ENCODE data around the gene C18orf63.
"Not testable (repeated sequence)": the region's sequence is repeated elsewhere in the genome, so short reads cannot be mapped to it uniquely, and the experiment has no call there.

C18orf63 gene

GRCh38 chr18:74291771-74292540 is 23.7 kb upstream of the C18orf63 start, which contains the start of gene CYB5A:
Gene CYB5A, minus strand, starts transcription at chr18:74291963. Its CDS starts 88 bp downstream, at chr18:74291875.
- H3K4me1 Mint-ChIP-seq, result peaks cover 23% of the 10 kb centered on the region
- TF ChIP-seq CTCF (IDR thresholded peaks at IDR 0.05), result no peak
- peak within 1 kb of the TSS; percentile 64 for H3K27ac Mint-ChIP-seq
- no peak within 1 kb of the TSS for H3K4me3 Mint-ChIP-seq
- no peaks in the 10 kb centered on the region for H3K9me3 Mint-ChIP-seq
- H3K27me3 Mint-ChIP-seq (ENCODE audit: low read depth, poor library complexity), result peaks cover 20% of the 10 kb centered on the region
- no peaks in the 10 kb centered on the region for H3K36me3 Mint-ChIP-seq (ENCODE audit: low read depth)
- DNase-seq, result peak; percentile 99

DNA sequence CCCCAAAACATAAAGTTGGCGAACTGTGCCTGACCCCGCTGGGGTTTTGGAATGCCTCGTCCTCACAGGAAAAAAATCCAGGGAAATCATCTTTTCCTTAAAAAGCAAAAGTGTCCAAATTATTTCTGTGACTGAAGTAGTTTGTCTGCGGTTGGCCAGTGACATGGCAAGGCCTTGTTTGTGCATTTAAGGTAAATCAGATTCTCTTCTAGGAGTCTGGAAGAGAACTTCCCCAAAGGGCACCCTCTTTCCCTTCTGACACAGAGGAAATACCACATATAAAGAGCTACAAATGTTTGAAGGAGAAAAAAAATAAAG is 23.1 kb upstream of the C18orf63 start:
- H3K4me1 Mint-ChIP-seq, result peaks cover 23% of the 10 kb centered on the region
- no peaks in the 10 kb centered on the region for H3K36me3 Mint-ChIP-seq (ENCODE audit: low read depth)
- peaks cover 20% of the 10 kb centered on the region for H3K27me3 Mint-ChIP-seq (ENCODE audit: low read depth, poor library complexity)
- TF ChIP-seq CTCF (IDR thresholded peaks at IDR 0.05), result no peak
- no peak for DNase-seq
- H3K4me3 Mint-ChIP-seq, result no peak overlapping the region
- H3K9me3 Mint-ChIP-seq, result no peaks in the 10 kb centered on the region
- H3K27ac Mint-ChIP-seq, result no peak overlapping the region

DNA sequence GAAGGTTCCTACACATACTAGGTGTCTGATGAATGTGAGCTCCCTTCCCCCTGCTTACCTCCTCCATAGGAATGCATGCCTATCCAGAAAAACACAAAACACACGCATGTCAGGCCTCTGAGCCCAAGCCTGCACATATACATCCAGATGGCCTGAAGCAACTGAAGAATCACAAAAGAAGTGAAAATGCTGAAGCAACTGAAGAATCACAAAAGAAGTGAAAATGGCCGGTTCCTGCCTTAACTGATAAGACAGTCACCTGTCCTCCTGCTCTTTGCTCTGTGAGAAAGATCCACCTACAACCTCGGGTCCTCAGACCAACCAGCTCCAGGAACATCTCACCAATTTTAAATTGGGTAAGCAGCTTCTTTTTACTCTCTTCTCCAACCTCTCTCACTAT is 22.7 kb upstream of the C18orf63 start:
- not testable (repeated sequence) for H3K36me3 Mint-ChIP-seq (ENCODE audit: low read depth); H3K4me3 Mint-ChIP-seq

GRCh38 chr18:74294526-74294925 is 21.1 kb upstream of the C18orf63 start:
- no peak overlapping the region for H3K27ac Mint-ChIP-seq
- no peak overlapping the region for H3K4me3 Mint-ChIP-seq
- H3K4me1 Mint-ChIP-seq, result peaks cover 9% of the 10 kb centered on the region
- peaks cover 13% of the 10 kb centered on the region for H3K9me3 Mint-ChIP-seq
- peaks cover 4% of the 10 kb centered on the region for H3K36me3 Mint-ChIP-seq (ENCODE audit: low read depth)
- peaks cover 16% of the 10 kb centered on the region for H3K27me3 Mint-ChIP-seq (ENCODE audit: low read depth, poor library complexity)
- TF ChIP-seq CTCF (IDR thresholded peaks at IDR 0.05), result no peak
- DNase-seq, result no peak

More for the DNA sequence above, 22.7 kb upstream of the C18orf63 start:
- H3K27ac Mint-ChIP-seq, DNase-seq, H3K9me3 Mint-ChIP-seq: not testable (repeated sequence)
- Mint-ChIP-seq H3K27me3 (ENCODE audit: low read depth, poor library complexity) (peaks cover 20% of the 10 kb centered on the region), H3K4me1 (peaks cover 22% of the 10 kb centered on the region)

- no peak for TF ChIP-seq CTCF (IDR thresholded peaks at IDR 0.05)
Measured at GRCh38 chr18:74299162-74299561, 16.5 kb upstream of the C18orf63 start.

DNA sequence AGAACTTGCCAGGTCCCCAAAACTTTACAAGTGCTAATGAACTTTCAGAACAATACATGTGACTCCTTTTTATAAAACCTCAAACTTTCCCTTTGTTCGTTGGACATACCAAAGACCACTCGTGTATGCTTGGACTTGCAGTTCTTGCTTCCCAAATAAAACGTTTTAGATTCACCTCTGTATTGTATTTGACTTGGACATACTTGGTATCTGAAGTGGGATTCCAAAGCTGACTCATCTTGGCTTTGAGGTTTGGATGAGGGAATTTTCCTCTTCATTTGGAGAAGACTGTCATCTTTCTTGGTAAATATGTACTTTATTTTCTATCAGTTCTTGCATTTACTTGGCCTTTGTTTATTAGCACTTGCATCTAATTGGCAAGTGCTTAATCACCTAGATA is 15.9 kb upstream of the C18orf63 start:
- H3K27me3 Mint-ChIP-seq (ENCODE audit: low read depth, poor library complexity), result no peaks in the 10 kb centered on the region
- peaks cover 4% of the 10 kb centered on the region for H3K36me3 Mint-ChIP-seq (ENCODE audit: low read depth)
- no peak for TF ChIP-seq CTCF (IDR thresholded peaks at IDR 0.05)
- H3K27ac Mint-ChIP-seq, result no peak overlapping the region
- DNase-seq, result no peak
- no peak overlapping the region for H3K4me3 Mint-ChIP-seq
- H3K4me1 Mint-ChIP-seq, result peaks cover 6% of the 10 kb centered on the region
- peaks cover 16% of the 10 kb centered on the region for H3K9me3 Mint-ChIP-seq

More at GRCh38 chr18:74299162-74299561, 16.5 kb upstream of the C18orf63 start:
- H3K4me3 Mint-ChIP-seq, result no peak overlapping the region
- H3K36me3 Mint-ChIP-seq (ENCODE audit: low read depth), result peaks cover 4% of the 10 kb centered on the region
- no peaks in the 10 kb centered on the region for H3K27me3 Mint-ChIP-seq (ENCODE audit: low read depth, poor library complexity)
- H3K4me1 Mint-ChIP-seq, result peaks cover 6% of the 10 kb centered on the region
- DNase-seq, result no peak
- peaks cover 16% of the 10 kb centered on the region for H3K9me3 Mint-ChIP-seq
- no peak overlapping the region for H3K27ac Mint-ChIP-seq

Measured in nephron progenitor cell (in vitro differentiated cells).